Upper lobe of left lung (tissue), 6 donors: ENCODE measurements around the gene CYFIP2. TPM values are rescaled to one million over a fixed set of nuclear protein-coding genes. Genes with fewer than 3 reads are reported as not detected.

ENCODE experiments used
- ATAC-seq, 2 donors: fragments of 200-7000 bp; cut with Tn5 transposase; one replicate each; pipeline ENCODE4 v1.9.1; 2022; ENCODE audit warnings: mild to moderate bottlenecking in 2 of 2, moderate library complexity in 2 of 2; ENCODE audit not compliant: low FRiP score in 2 of 2
- DNase-seq, 2 donors: peaks; one replicate each; pipeline ENCODE4 v3.0.0-alpha.2; 2019 to 2020
- H3K27ac ChIP-seq, 4 donors: fragments of 200-600 bp; sonication (generic); one replicate each; pipeline ENCODE4 v1.5.1; 2016 to 2019
- H3K27me3 ChIP-seq, 4 donors: fragments of 200-600 bp; sonication (generic); one replicate each; pipeline ENCODE4 v1.5.1; 2017 to 2019
- H3K36me3 ChIP-seq, 4 donors: fragments of 200-600 bp; sonication (generic); one replicate each; pipeline ENCODE4 v1.5.1; 2016 to 2019
- H3K4me1 ChIP-seq, 4 donors: fragments of 200-600 bp; sonication (generic); one replicate each; pipeline ENCODE4 v1.5.1; 2018 to 2019
- H3K4me3 ChIP-seq, 4 donors: fragments of 200-600 bp; sonication (generic); one replicate each; pipeline ENCODE4 v1.5.1; 2017 to 2019; ENCODE audit warnings: mild to moderate bottlenecking in 2 of 4, moderate library complexity in 1 of 4
- H3K9me3 ChIP-seq, 4 donors: fragments of 200-600 bp; sonication (generic); one replicate each; pipeline ENCODE4 v1.5.1; 2018 to 2019
- EP300 ChIP-seq, 4 donors: sonication (generic); formaldehyde crosslinking; IDR thresholded peaks; one replicate each; pipeline ENCODE4 v1.5.1; 2017; ENCODE audit warnings: antibody characterized with exemption in 4 of 4, control low read depth in 2 of 4
- POLR2A ChIP-seq, 4 donors: fragments of 450-650 bp; IDR thresholded peaks; one replicate each; pipeline ENCODE4 v1.5.1; 2016 to 2017; ENCODE audit warnings: antibody characterized with exemption in 4 of 4, mild to moderate bottlenecking in 2 of 4
- POLR2AphosphoS5 ChIP-seq, 2 donors: sonication (generic); formaldehyde crosslinking; IDR thresholded peaks; one replicate each; pipeline ENCODE4 v1.5.1; 2017; ENCODE audit warnings: antibody characterized with exemption in 2 of 2
- WGBS, 2 donors: methylation state at CpG; one replicate each; pipeline ENCODE4 v1.1.5; 2017 to 2018; 5-methylcytosine and 5-hydroxymethylcytosine counted together
- total RNA-seq, 6 donors: library from RNA; depleted of rRNA in 4 of 6; stranded (reverse); fragments of >200 nt in 4 of 6; gene quantifications; one replicate each; pipeline versions ENCODE4 v1.1.0 to v1.2.1, GENCODE V29; 2016 to 2021
- TF ChIP-seq, protein P1 (sequence below), 6 experiments: fragments of 450-650 bp in 4 of 6; fragments of 200-600 bp in 2 of 6; sonication (generic) in 2 of 6; IDR thresholded peaks; one replicate each; pipeline ENCODE4 v1.5.1; 2016 to 2019; ENCODE audit warnings: antibody characterized with exemption in 6 of 6
- donor health status: DM: no; HTN: no; CAD: no; lungs with moderate emphysema.
- donor health status: DM: no; HTN: yes; CAD: no; lungs with severe emphysema.

CYFIP2 gene
- total RNA-seq, 6 donors from 2014 or later: 39.6 to 71.8 (median 47.7) TPM

DNA sequence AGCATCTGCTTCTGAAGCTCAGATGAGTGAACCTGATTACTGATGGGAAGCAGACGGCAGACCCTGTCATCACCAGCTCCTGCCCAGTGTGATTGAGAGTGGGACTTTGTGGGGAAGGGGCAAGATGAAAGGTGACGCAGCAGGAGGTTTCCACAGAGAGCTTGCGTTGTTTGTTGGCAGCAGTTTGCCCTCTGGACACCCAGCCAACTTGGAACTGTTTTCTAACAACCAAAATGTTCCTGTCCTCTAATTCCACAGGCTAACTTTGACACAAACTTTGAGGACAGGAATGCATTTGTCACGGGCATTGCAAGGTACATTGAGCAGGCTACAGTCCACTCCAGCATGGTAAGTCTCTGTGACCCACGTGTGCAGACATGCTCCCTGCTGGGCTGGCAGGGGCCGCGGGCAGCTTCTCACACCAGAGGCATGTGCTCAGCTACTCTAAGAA, 20.9 kb downstream of the CYFIP2 start:
- no peak for TF ChIP-seq POLR2AphosphoS5 (IDR thresholded peaks at IDR 0.05)
- no peak for TF ChIP-seq EP300 (IDR thresholded peaks at IDR 0.05)
- TF ChIP-seq, protein P1, sequence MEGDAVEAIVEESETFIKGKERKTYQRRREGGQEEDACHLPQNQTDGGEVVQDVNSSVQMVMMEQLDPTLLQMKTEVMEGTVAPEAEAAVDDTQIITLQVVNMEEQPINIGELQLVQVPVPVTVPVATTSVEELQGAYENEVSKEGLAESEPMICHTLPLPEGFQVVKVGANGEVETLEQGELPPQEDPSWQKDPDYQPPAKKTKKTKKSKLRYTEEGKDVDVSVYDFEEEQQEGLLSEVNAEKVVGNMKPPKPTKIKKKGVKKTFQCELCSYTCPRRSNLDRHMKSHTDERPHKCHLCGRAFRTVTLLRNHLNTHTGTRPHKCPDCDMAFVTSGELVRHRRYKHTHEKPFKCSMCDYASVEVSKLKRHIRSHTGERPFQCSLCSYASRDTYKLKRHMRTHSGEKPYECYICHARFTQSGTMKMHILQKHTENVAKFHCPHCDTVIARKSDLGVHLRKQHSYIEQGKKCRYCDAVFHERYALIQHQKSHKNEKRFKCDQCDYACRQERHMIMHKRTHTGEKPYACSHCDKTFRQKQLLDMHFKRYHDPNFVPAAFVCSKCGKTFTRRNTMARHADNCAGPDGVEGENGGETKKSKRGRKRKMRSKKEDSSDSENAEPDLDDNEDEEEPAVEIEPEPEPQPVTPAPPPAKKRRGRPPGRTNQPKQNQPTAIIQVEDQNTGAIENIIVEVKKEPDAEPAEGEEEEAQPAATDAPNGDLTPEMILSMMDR (IDR thresholded peaks at IDR 0.05): no peak
- TF ChIP-seq POLR2A (IDR thresholded peaks at IDR 0.05): no peak
- WGBS, 2 donors: 65 to 81% methylated on average over 7 of the region's 7 CpGs
- DNase-seq: peak in 1 of 2 donors; percentile 43
- no peak overlapping the region for H3K27ac ChIP-seq
- peaks cover 0 to 3% (median 0%) of the 10 kb centered on the region in 4 donors for H3K4me1 ChIP-seq
- no peaks in the 10 kb centered on the region for H3K9me3 ChIP-seq
- no peaks in the 10 kb centered on the region for H3K27me3 ChIP-seq
- no peak overlapping the region for H3K4me3 ChIP-seq
- H3K36me3 ChIP-seq: peaks cover 0 to 8% (median 0%) of the 10 kb centered on the region in 4 donors
- ATAC-seq: no peak

DNA sequence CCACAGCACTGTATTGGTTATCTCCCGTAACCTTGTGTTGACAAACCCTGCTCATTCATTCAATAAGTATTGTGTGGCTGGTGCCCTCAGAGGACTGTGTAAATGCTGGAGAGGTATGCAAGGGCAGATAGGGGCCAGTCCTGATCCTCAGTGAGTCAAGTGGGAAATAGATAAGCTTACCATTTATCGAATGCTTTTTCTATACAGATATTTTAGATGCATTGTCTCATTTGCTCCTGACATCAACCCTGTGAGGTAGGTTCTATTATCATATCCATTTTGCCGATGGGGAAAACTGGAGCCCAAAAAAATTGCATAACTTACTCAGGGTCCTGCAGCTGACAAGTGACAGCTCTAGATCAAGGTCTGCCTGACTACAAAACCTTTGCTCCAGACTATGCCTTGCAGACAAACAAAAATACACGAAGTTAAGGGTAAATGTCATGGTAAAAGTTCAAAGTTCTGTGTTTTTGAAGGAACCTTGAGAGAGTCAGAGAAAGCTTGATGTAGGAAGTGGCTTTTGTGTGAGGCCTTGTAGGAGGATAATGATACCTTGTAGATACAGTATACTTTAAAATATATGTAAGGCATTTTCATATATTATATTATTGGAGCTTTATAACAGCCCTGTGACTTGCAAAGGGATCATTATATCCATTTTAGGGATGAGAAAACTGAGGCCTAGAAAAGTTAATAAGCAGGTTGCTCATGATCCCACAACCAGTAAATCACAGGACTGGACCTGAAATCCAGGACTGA, 22.7 kb downstream of the CYFIP2 start:
- Histone ChIP-seq H3K4me3 (no peak overlapping the region), H3K9me3 (no peaks in the 10 kb centered on the region), H3K36me3 (peaks cover 0 to 8% (median 0%) of the 10 kb centered on the region in 4 donors), H3K27me3 (no peaks in the 10 kb centered on the region), H3K27ac (no peak overlapping the region), H3K4me1 (peaks cover 0 to 3% (median 0%) of the 10 kb centered on the region in 4 donors)
- 72 to 83% methylated on average over 4 of the region's 4 CpGs for WGBS, 2 donors
- DNase-seq (no peak), ATAC-seq (no peak)
- no peak for TF ChIP-seq EP300 (IDR thresholded peaks at IDR 0.05)
- no peak for TF ChIP-seq POLR2A (IDR thresholded peaks at IDR 0.05)
- TF ChIP-seq POLR2AphosphoS5 (IDR thresholded peaks at IDR 0.05): no peak
- TF ChIP-seq, protein P1 (IDR thresholded peaks at IDR 0.05): no peak

DNA sequence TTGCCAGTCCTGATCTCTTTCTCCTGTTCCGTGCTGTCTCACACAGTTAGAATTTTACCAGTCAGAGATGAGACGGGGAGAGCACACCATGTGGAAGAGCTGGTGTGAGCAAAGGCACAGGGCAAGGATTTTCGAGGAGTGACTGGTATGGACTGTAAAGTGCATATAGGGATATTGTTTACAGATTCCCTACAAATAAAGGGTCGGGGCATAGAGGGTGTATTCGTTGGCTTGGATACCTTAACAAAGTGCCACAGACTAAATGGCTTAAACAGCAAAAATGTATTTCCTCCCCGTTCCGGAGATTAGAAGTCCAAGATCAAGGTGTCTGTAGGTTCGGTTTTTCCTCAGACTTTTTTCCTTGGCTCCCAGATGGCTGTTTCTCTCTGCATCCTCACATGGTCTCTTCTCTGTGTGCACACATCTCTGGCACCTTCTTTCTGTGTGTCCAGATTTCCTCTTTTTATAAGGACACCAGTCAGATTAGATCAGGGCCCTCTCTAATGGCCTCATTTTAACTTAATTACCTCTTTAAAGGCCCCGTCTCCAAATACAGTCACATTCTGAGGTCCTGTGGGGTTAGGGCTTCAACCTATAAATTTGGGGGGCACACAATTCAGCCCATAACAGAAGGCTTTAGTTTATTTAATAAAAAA, 23.4 kb downstream of the CYFIP2 start:
- Histone ChIP-seq H3K27ac (no peak overlapping the region), H3K27me3 (no peaks in the 10 kb centered on the region), H3K36me3 (peaks cover 0 to 8% (median 0%) of the 10 kb centered on the region in 4 donors), H3K4me3 (no peak overlapping the region), H3K9me3 (no peaks in the 10 kb centered on the region), H3K4me1 (peaks cover 0 to 3% (median 0%) of the 10 kb centered on the region in 4 donors)
- ATAC-seq (no peak), DNase-seq (no peak)
- 90 to 91% methylated on average over 9 of the region's 9 CpGs for WGBS, 2 donors
- TF ChIP-seq POLR2AphosphoS5 (IDR thresholded peaks at IDR 0.05): no peak
- TF ChIP-seq, protein P1 (IDR thresholded peaks at IDR 0.05): no peak
- TF ChIP-seq EP300 (IDR thresholded peaks at IDR 0.05): no peak
- no peak for TF ChIP-seq POLR2A (IDR thresholded peaks at IDR 0.05)

DNA sequence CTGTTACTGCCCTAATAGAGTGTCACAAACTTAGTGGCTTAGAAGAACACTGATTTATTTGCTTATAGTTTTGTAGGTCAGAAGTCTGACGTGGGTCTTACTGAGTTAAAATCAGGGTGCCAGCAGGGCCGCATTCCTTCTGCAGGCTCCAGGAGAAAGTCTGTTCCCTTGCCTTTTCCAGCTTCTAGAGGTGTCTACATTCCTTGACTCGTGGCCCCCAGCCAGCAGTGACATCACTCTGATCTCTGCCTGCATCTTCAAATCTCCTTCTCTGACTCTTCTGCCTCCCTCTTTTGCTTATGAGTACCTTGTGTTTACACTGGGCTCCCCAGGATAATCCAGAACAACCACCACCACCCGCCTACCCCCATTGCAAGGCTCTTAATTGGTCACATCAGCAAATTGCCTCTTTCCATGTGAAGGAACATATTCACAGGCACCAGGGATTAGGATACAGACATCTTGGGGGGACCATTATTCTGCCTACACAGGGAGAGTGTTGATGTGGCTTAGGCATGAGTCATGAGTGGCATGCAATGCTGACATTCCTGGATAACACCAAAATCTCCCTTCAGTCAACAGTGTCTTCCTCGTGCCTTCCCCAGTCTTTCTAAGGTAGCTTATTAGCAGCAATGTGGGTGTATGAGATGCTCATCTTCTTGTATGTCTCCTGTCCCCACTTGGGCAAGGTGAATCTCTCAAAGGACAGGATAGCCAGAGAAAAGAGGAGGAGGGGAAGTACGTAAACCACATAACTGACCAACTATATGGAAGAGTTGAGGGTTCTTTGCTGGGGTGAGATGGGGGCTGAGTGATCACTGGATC, 24.4 kb downstream of the CYFIP2 start:
- Histone ChIP-seq H3K9me3 (no peaks in the 10 kb centered on the region), H3K27ac (no peak overlapping the region), H3K27me3 (no peaks in the 10 kb centered on the region), H3K36me3 (peaks cover 0 to 8% (median 0%) of the 10 kb centered on the region in 4 donors), H3K4me3 (no peak overlapping the region), H3K4me1 (peaks cover 0 to 3% (median 0%) of the 10 kb centered on the region in 4 donors)
- 82 to 84% methylated on average over 6 of the region's 6 CpGs for WGBS, 2 donors
- ATAC-seq (no peak), DNase-seq (no peak)
- TF ChIP-seq POLR2A (IDR thresholded peaks at IDR 0.05) (no peak), EP300 (IDR thresholded peaks at IDR 0.05) (no peak), POLR2AphosphoS5 (IDR thresholded peaks at IDR 0.05) (no peak)
- TF ChIP-seq, protein P1 (IDR thresholded peaks at IDR 0.05): no peak
